Subcutaneous abdominal adipose tissue (tissue), 5 donors: ENCODE results near the gene ZFAND3.

Source experiments
- H3K27ac ChIP-seq: one replicate; pipeline ENCODE4 v1.7.0; 2013; ENCODE audit warnings: low read depth, mild to moderate bottlenecking, inconsistent platforms, low read length, moderate library complexity
- H3K27me3 ChIP-seq, 5 donors: one replicate each; pipeline ENCODE4 v1.7.0; 2013; ENCODE audit warnings: low read length in 5 of 5, inconsistent platforms in 1 of 5; ENCODE audit not compliant: control insufficient read depth in 5 of 5, insufficient read depth in 4 of 5
- H3K36me3 ChIP-seq, 5 donors: one replicate each; pipeline ENCODE4 v1.7.0; 2013; ENCODE audit warnings: low read length in 5 of 5; ENCODE audit not compliant: control insufficient read depth in 5 of 5, insufficient read depth in 5 of 5
- H3K4me1 ChIP-seq, 5 donors: one replicate each; pipeline ENCODE4 v1.7.0; 2013; ENCODE audit warnings: low read length in 5 of 5, mild to moderate bottlenecking in 3 of 5, moderate library complexity in 1 of 5; ENCODE audit not compliant: control insufficient read depth in 5 of 5, insufficient read depth in 5 of 5
- H3K4me3 ChIP-seq, 5 donors: one replicate each; pipeline ENCODE4 v1.7.0; 2013; ENCODE audit warnings: low read length in 5 of 5, low read depth in 1 of 5
- H3K9ac ChIP-seq, 5 donors: one replicate each; pipeline ENCODE4 v1.7.0; 2013; ENCODE audit warnings: low read length in 5 of 5, mild to moderate bottlenecking in 4 of 5, moderate library complexity in 3 of 5
- H3K9me3 ChIP-seq, 5 donors: one replicate each; pipeline ENCODE4 v1.7.0; 2013; ENCODE audit warnings: low read length in 5 of 5; ENCODE audit not compliant: control insufficient read depth in 5 of 5
- donor health status: healthy.
- donor health status: healthy.
- donor health status: healthy.
- donor health status: healthy.
- donor health status: healthy.

The ZFAND3 gene

GRCh38 chr6:37971711-37972390 lies 152.3 kb downstream of the ZFAND3 start:
- no peaks in the 10 kb centered on the region for H3K36me3 ChIP-seq
- H3K9me3 ChIP-seq = peaks cover 4 to 15% (median 9%) of the 10 kb centered on the region in 5 donors
- H3K27ac ChIP-seq = no peak overlapping the region
- peaks cover 0 to 9% (median 0%) of the 10 kb centered on the region in 5 donors for H3K4me1 ChIP-seq
- no peak overlapping the region for H3K9ac ChIP-seq
- no peaks in the 10 kb centered on the region for H3K27me3 ChIP-seq
- H3K4me3 ChIP-seq = no peak overlapping the region

- Histone ChIP-seq H3K4me1 (peaks cover 0 to 9% (median 0%) of the 10 kb centered on the region in 5 donors), H3K9ac (no peak overlapping the region), H3K27ac (no peak overlapping the region), H3K36me3 (no peaks in the 10 kb centered on the region), H3K9me3 (peaks cover 4 to 15% (median 9%) of the 10 kb centered on the region in 5 donors), H3K4me3 (no peak overlapping the region), H3K27me3 (no peaks in the 10 kb centered on the region)
Observed at GRCh38 chr6:37972994-37973757, 153.6 kb downstream of the ZFAND3 start.

GRCh38 chr6:37974381-37974780 lies 154.9 kb downstream of the ZFAND3 start:
- Histone ChIP-seq H3K9me3 (peaks cover 4 to 15% (median 9%) of the 10 kb centered on the region in 5 donors), H3K27ac (no peak overlapping the region), H3K4me1 (peaks cover 0 to 5% (median 0%) of the 10 kb centered on the region in 5 donors)

GRCh38 chr6:37974943-37975342 lies 155.4 kb downstream of the ZFAND3 start:
- Histone ChIP-seq H3K9ac (no peak overlapping the region), H3K4me3 (no peak overlapping the region), H3K27ac (no peak overlapping the region), H3K4me1 (peaks cover 0 to 4% (median 2%) of the 10 kb centered on the region in 5 donors), H3K9me3 (peaks cover 4 to 15% (median 9%) of the 10 kb centered on the region in 5 donors), H3K27me3 (no peaks in the 10 kb centered on the region), H3K36me3 (no peaks in the 10 kb centered on the region)

More at GRCh38 chr6:37974381-37974780, 154.9 kb downstream of the ZFAND3 start:
- H3K27me3 ChIP-seq = no peaks in the 10 kb centered on the region
- H3K4me3 ChIP-seq = no peak overlapping the region
- H3K36me3 ChIP-seq = no peaks in the 10 kb centered on the region
- no peak overlapping the region for H3K9ac ChIP-seq

GRCh38 chr6:37977715-37978114 lies 158.2 kb downstream of the ZFAND3 start:
- no peak overlapping the region for H3K9ac ChIP-seq
- no peaks in the 10 kb centered on the region for H3K36me3 ChIP-seq
- peaks cover 4 to 13% (median 7%) of the 10 kb centered on the region in 5 donors for H3K4me1 ChIP-seq
- no peaks in the 10 kb centered on the region for H3K27me3 ChIP-seq
- no peak overlapping the region for H3K27ac ChIP-seq
- no peak overlapping the region for H3K4me3 ChIP-seq
- peaks cover 4 to 15% (median 9%) of the 10 kb centered on the region in 5 donors for H3K9me3 ChIP-seq

- Histone ChIP-seq H3K9me3 (peaks cover 4 to 10% (median 5%) of the 10 kb centered on the region in 5 donors), H3K27ac (no peak overlapping the region), H3K4me1 (peaks cover 0 to 13% (median 7%) of the 10 kb centered on the region in 5 donors), H3K4me3 (no peak overlapping the region), H3K36me3 (no peaks in the 10 kb centered on the region), H3K9ac (no peak overlapping the region), H3K27me3 (no peaks in the 10 kb centered on the region)
Observed at GRCh38 chr6:37979392-37980221, 160.1 kb downstream of the ZFAND3 start.

- H3K36me3 ChIP-seq = no peaks in the 10 kb centered on the region
- H3K9me3 ChIP-seq = peaks cover 0 to 4% (median 0%) of the 10 kb centered on the region in 5 donors
- H3K9ac ChIP-seq = no peak overlapping the region
- H3K27ac ChIP-seq = no peak overlapping the region
- no peaks in the 10 kb centered on the region for H3K27me3 ChIP-seq
- no peak overlapping the region for H3K4me3 ChIP-seq
- H3K4me1 ChIP-seq = peaks cover 0 to 13% (median 7%) of the 10 kb centered on the region in 5 donors
Observed at GRCh38 chr6:37980222-37980595, 160.7 kb downstream of the ZFAND3 start.

- Histone ChIP-seq H3K4me3 (no peak overlapping the region), H3K36me3 (no peaks in the 10 kb centered on the region), H3K9ac (no peak overlapping the region), H3K9me3 (no peaks in the 10 kb centered on the region), H3K4me1 (peaks cover 5 to 13% (median 7%) of the 10 kb centered on the region in 5 donors), H3K27ac (no peak overlapping the region), H3K27me3 (no peaks in the 10 kb centered on the region)
Observed at GRCh38 chr6:37981626-37982025, 162.1 kb downstream of the ZFAND3 start.

- H3K27ac ChIP-seq = no peak overlapping the region
- no peaks in the 10 kb centered on the region for H3K36me3 ChIP-seq
- H3K27me3 ChIP-seq = no peaks in the 10 kb centered on the region
- H3K4me3 ChIP-seq = no peak overlapping the region
- H3K9ac ChIP-seq = no peak overlapping the region
- H3K4me1 ChIP-seq = peaks cover 5 to 13% (median 7%) of the 10 kb centered on the region in 5 donors
- no peaks in the 10 kb centered on the region for H3K9me3 ChIP-seq
Observed at GRCh38 chr6:37982317-37982716, 162.8 kb downstream of the ZFAND3 start.
